Lung (tissue), 12 donors: ENCODE data around the gene STK32B. TPM values are rescaled to one million over a fixed set of nuclear protein-coding genes. Genes with fewer than 3 reads are reported as not detected.

Experiments
- ATAC-seq: fragments of 200-7000 bp; cut with Tn5 transposase; one replicate; pipeline ENCODE4 v1.9.1; 2020; ENCODE audit warnings: moderate number of reproducible peaks; ENCODE audit not compliant: insufficient read depth, low FRiP score
- DNase-seq, 3 donors: peaks; one replicate each; pipeline ENCODE4 v3.0.0-alpha.2; 2013 to 2017
- H3K27ac ChIP-seq, 2 donors: one replicate each; pipeline ENCODE4 v1.5.1; 2013; ENCODE audit warnings: mild to moderate bottlenecking in 2 of 2, moderate library complexity in 2 of 2, control low read depth in 1 of 2, inconsistent platforms in 1 of 2, low read depth in 1 of 2, low read length in 1 of 2
- H3K27me3 ChIP-seq, 3 donors: one replicate each; pipeline ENCODE4 v1.5.1; 2013; ENCODE audit warnings: low read length in 2 of 3; ENCODE audit not compliant: control insufficient read depth in 3 of 3, insufficient read depth in 3 of 3
- H3K36me3 ChIP-seq, 4 donors: one replicate each; pipeline ENCODE4 v1.5.1; 2013; ENCODE audit warnings: low read length in 4 of 4, mild to moderate bottlenecking in 1 of 4, moderate library complexity in 1 of 4; ENCODE audit not compliant: control insufficient read depth in 4 of 4, insufficient read depth in 4 of 4
- H3K4me1 ChIP-seq, 5 donors: one replicate each; pipeline ENCODE4 v1.5.1; 2013; ENCODE audit warnings: low read length in 5 of 5, mild to moderate bottlenecking in 2 of 5, moderate library complexity in 1 of 5; ENCODE audit not compliant: control insufficient read depth in 5 of 5, insufficient read depth in 5 of 5
- H3K4me3 ChIP-seq: one replicate; pipeline ENCODE4 v1.5.1; 2013; ENCODE audit warnings: mild to moderate bottlenecking, control low read depth, moderate library complexity
- H3K9ac ChIP-seq, 2 donors: one replicate each; pipeline ENCODE4 v1.5.1; 2013; ENCODE audit warnings: low read length in 2 of 2, control low read depth in 1 of 2; ENCODE audit not compliant: insufficient read depth in 1 of 2
- H3K9me3 ChIP-seq, 4 donors: one replicate each; pipeline ENCODE4 v1.5.1; 2013; ENCODE audit warnings: low read length in 3 of 4, mild to moderate bottlenecking in 1 of 4, moderate library complexity in 1 of 4; ENCODE audit not compliant: control insufficient read depth in 4 of 4, insufficient read depth in 3 of 4
- WGBS, 2 donors: extraction: QIAGEN DNeasy Blood & Tissue Kit; methylation state at CpG; one replicate each; pipeline ENCODE4 v1.1.7; 2013; 5-methylcytosine and 5-hydroxymethylcytosine counted together
- polyA plus RNA-seq, 2 donors: library from polyadenylated mRNA; stranded (reverse); fragments of 200-250 nt; gene quantifications; one replicate each; pipeline ENCODE4 v1.2.1, GENCODE V29; 2013
- total RNA-seq, 2 donors: library from RNA; depleted of rRNA in 1 of 2; stranded (reverse); fragments of >200 nt in 1 of 2; gene quantifications; one replicate each; pipeline ENCODE4 v1.2.1, GENCODE V29; 2014 to 2021
- TF ChIP-seq, protein P1 (sequence below): IDR thresholded peaks from 2 replicates; pipeline ENCODE4 v1.5.1; 2012; ENCODE audit warnings: mild to moderate bottlenecking; ENCODE audit errors: control extremely low read depth, extremely low read depth
- donor health status: control.
- donor health status: control.
- donor health status: Bipolar disorder and iron deficiency.
- donor health status: healthy.
- donor health status: DM: yes; HTN: yes; CAD: no.

Gene STK32B
- total and polyA plus RNA-seq, 4 donors = 0.29 to 2.2 (median 1.4) TPM

DNA sequence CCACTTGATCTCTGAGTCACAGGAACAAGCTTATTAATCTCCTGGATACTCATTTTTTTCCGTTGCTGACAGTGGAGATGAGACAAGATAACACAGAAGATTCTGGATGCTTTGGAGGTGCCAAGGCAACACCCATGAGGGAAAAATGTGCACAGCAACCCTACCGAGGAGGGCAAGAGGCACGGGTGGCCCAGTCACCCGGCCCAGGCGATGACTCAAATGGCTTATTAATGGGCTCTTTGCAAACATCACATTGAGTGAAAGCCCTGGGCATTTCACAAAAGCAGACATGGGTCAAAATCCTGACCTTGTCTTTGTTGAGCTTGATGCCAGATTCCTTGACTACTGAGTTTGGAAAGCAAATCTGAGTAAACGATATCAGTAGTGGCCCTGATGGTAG lies 315.1 kb downstream of the STK32B start:
- no peak overlapping the region for H3K9ac ChIP-seq
- H3K9me3 ChIP-seq = no peaks in the 10 kb centered on the region
- H3K4me3 ChIP-seq = no peak overlapping the region
- H3K4me1 ChIP-seq = no peaks in the 10 kb centered on the region
- H3K27ac ChIP-seq = no peak overlapping the region
- 80 to 88% methylated on average over 6 of the region's 6 CpGs for WGBS, 2 donors
- TF ChIP-seq, protein P1, sequence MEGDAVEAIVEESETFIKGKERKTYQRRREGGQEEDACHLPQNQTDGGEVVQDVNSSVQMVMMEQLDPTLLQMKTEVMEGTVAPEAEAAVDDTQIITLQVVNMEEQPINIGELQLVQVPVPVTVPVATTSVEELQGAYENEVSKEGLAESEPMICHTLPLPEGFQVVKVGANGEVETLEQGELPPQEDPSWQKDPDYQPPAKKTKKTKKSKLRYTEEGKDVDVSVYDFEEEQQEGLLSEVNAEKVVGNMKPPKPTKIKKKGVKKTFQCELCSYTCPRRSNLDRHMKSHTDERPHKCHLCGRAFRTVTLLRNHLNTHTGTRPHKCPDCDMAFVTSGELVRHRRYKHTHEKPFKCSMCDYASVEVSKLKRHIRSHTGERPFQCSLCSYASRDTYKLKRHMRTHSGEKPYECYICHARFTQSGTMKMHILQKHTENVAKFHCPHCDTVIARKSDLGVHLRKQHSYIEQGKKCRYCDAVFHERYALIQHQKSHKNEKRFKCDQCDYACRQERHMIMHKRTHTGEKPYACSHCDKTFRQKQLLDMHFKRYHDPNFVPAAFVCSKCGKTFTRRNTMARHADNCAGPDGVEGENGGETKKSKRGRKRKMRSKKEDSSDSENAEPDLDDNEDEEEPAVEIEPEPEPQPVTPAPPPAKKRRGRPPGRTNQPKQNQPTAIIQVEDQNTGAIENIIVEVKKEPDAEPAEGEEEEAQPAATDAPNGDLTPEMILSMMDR = no peak
- no peaks in the 10 kb centered on the region for H3K36me3 ChIP-seq
- DNase-seq = no peak
- H3K27me3 ChIP-seq = no peaks in the 10 kb centered on the region
- no peak for ATAC-seq

DNA sequence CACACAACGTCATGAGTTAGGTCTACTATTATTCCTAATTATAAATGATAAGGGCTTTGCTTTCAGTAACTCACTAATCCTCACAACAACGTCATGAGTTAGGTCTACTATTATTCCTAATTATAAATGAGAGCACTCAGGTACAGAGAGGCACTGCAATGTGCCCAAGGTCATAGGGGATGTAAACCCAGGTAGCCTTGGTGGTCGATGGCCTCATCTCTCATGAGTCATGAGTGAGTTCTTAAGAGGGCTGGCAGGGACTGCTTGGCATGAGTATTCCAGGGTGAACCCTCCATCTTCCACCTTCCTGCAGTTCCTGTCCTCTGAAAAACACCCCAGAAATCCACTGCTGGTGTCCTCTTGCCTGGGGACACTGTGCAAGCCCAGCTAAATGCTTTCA lies 317.1 kb downstream of the STK32B start:
- Histone ChIP-seq H3K4me3 (no peak overlapping the region), H3K9me3 (peaks cover 0 to 2% (median 0%) of the 10 kb centered on the region in 4 donors), H3K27me3 (no peaks in the 10 kb centered on the region), H3K27ac (no peak overlapping the region), H3K4me1 (no peaks in the 10 kb centered on the region), H3K36me3 (no peaks in the 10 kb centered on the region), H3K9ac (no peak overlapping the region)
- WGBS, 2 donors = 75 to 80% methylated on average over 3 of the region's 3 CpGs
- TF ChIP-seq, protein P1 = no peak
- DNase-seq (no peak), ATAC-seq (no peak)

DNA sequence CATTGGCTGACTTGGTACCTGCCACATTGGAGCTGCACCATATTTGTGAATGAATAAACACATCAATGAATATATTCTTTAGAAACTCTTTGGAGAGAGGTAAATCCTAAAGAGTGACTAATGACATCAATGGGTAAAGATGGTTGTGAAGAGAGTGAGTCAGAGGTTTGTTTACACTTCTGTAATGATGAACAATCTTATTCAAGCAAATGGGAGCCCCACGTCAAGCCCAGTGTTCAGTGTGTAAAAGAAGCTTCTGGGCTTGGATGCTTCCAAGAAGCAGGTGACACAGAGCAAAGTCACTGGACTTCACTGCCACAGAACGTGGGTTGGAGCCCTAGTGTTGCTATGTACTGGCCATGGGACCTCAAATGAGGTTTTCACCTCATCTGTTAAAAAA lies 319.0 kb downstream of the STK32B start:
- Histone ChIP-seq H3K9ac (no peak overlapping the region), H3K27ac (no peak overlapping the region), H3K9me3 (peaks cover 0 to 3% (median 0%) of the 10 kb centered on the region in 4 donors), H3K4me3 (no peak overlapping the region), H3K27me3 (no peaks in the 10 kb centered on the region), H3K4me1 (no peaks in the 10 kb centered on the region), H3K36me3 (no peaks in the 10 kb centered on the region)
- TF ChIP-seq, protein P1 = no peak
- DNase-seq = no peak
- 52 to 75% methylated on average over 2 of the region's 2 CpGs for WGBS, 2 donors
- ATAC-seq = no peak

GRCh38 chr4:5371415-5372190 lies 320.3 kb downstream of the STK32B start:
- DNase-seq (no peak), ATAC-seq (no peak)
- no peak overlapping the region for H3K4me3 ChIP-seq
- H3K36me3 ChIP-seq = no peaks in the 10 kb centered on the region
- H3K27me3 ChIP-seq = no peaks in the 10 kb centered on the region
- WGBS, 2 donors = 70 to 85% methylated on average over 8 of the region's 8 CpGs
- TF ChIP-seq, protein P1 = no peak
- peaks cover 0 to 3% (median 0%) of the 10 kb centered on the region in 4 donors for H3K9me3 ChIP-seq
- no peak overlapping the region for H3K27ac ChIP-seq
- H3K4me1 ChIP-seq = no peaks in the 10 kb centered on the region
- H3K9ac ChIP-seq = no peak overlapping the region
